Lower lobe of right lung (tissue), 2 donors: ENCODE results near the gene ATP13A1. TPM values are rescaled to one million over a fixed set of nuclear protein-coding genes. Genes with fewer than 3 reads are reported as not detected.

Source experiments
- ATAC-seq, 2 donors: fragments of 200-7000 bp; cut with Tn5 transposase; one replicate each; pipeline ENCODE4 v1.9.1; 2020 to 2022; ENCODE audit warnings: mild to moderate bottlenecking in 2 of 2, moderate library complexity in 2 of 2
- DNase-seq: peaks from one replicate; pipeline ENCODE4 v3.0.0-alpha.2; 2020
- H3K27ac ChIP-seq: fragments of 200-600 bp; one replicate; pipeline ENCODE4 v1.8.0; 2022
- H3K27me3 ChIP-seq: fragments of 200-600 bp; one replicate; pipeline ENCODE4 v1.8.0; 2022; ENCODE audit warnings: low read depth
- H3K36me3 ChIP-seq: fragments of 200-600 bp; one replicate; pipeline ENCODE4 v1.8.0; 2022; ENCODE audit warnings: mild to moderate bottlenecking
- H3K4me1 ChIP-seq: fragments of 200-600 bp; one replicate; pipeline ENCODE4 v1.8.0; 2022
- H3K4me3 ChIP-seq: fragments of 200-600 bp; one replicate; pipeline ENCODE4 v1.8.0; 2022; ENCODE audit warnings: mild to moderate bottlenecking
- H3K9me3 ChIP-seq: fragments of 200-600 bp; one replicate; pipeline ENCODE4 v1.8.0; 2022
- CTCF ChIP-seq: fragments of 200-600 bp; IDR thresholded peaks from one replicate; pipeline ENCODE4 v1.8.0; 2022; ENCODE audit warnings: antibody characterized with exemption, mild to moderate bottlenecking
- intact Hi-C: fragments of 100-400 bp; cut with DNase I; formaldehyde crosslinking; loops from one replicate; pipeline ENCODE4 v1.11.0; 2022
- total RNA-seq: library from RNA; stranded (reverse); fragmentation: NEBNext Ultra II Directional; extraction: Animal tissue kit (Norgen Biotek cat#: 25700); gene quantifications from one replicate; pipeline ENCODE4 v1.2.1, GENCODE V29; 2021
- donor health status: DM: no; HTN: yes; CAD: no; lungs with severe emphysema.

Gene ATP13A1
- total RNA-seq, 1 donor from 2014 or later, result 71.9 TPM

- no peak for TF ChIP-seq CTCF
- H3K4me1 ChIP-seq, result peaks cover 14% of the 10 kb centered on the region
- H3K36me3 ChIP-seq, result peaks cover 6% of the 10 kb centered on the region
- H3K4me3 ChIP-seq, result peak overlapping the region; percentile 64
- DNase-seq, result peak; percentile 49
- no peaks in the 10 kb centered on the region for H3K9me3 ChIP-seq
- no peak overlapping the region for H3K27ac ChIP-seq
- intact Hi-C loops, result no loop called here
- ATAC-seq, result no peak
- H3K27me3 ChIP-seq, result no peaks in the 10 kb centered on the region
These were observed 36.7 kb downstream of the ATP13A1 start for GRCh38 chr19:19626516-19627472.

GRCh38 chr19:19624032-19624570 lies 39.4 kb downstream of the ATP13A1 start:
- intact Hi-C loops, result no loop called here
- TF ChIP-seq CTCF, result no peak

GRCh38 chr19:19623383-19623782 lies 40.1 kb downstream of the ATP13A1 start:
- H3K36me3 ChIP-seq, result no peaks in the 10 kb centered on the region
- H3K27ac ChIP-seq, result no peak overlapping the region
- no peaks in the 10 kb centered on the region for H3K9me3 ChIP-seq
- ATAC-seq, result no peak
- no peak overlapping the region for H3K4me3 ChIP-seq
- H3K27me3 ChIP-seq, result no peaks in the 10 kb centered on the region
- peaks cover 10% of the 10 kb centered on the region for H3K4me1 ChIP-seq
- no peak for TF ChIP-seq CTCF
- intact Hi-C loops, result no loop called here
- DNase-seq, result no peak

More at GRCh38 chr19:19624032-19624570, 39.4 kb downstream of the ATP13A1 start:
- no peak for ATAC-seq
- H3K27ac ChIP-seq, result no peak overlapping the region
- no peaks in the 10 kb centered on the region for H3K36me3 ChIP-seq
- H3K4me3 ChIP-seq, result no peak overlapping the region
- peaks cover 14% of the 10 kb centered on the region for H3K4me1 ChIP-seq
- no peaks in the 10 kb centered on the region for H3K9me3 ChIP-seq
- DNase-seq, result no peak
- H3K27me3 ChIP-seq, result no peaks in the 10 kb centered on the region

GRCh38 chr19:19619849-19620210 lies 43.6 kb downstream of the ATP13A1 start:
- Histone ChIP-seq H3K9me3 (no peaks in the 10 kb centered on the region), H3K27me3 (no peaks in the 10 kb centered on the region), H3K36me3 (no peaks in the 10 kb centered on the region), H3K4me3 (no peak overlapping the region), H3K27ac (no peak overlapping the region), H3K4me1 (peaks cover 9% of the 10 kb centered on the region)
- DNase-seq, result no peak
- no peak for ATAC-seq
- intact Hi-C loops, result no loop called here
- TF ChIP-seq CTCF, result no peak

GRCh38 chr19:19619181-19619848 lies 44.2 kb downstream of the ATP13A1 start:
- Histone ChIP-seq H3K27me3 (no peaks in the 10 kb centered on the region), H3K4me1 (peaks cover 9% of the 10 kb centered on the region), H3K27ac (no peak overlapping the region), H3K36me3 (no peaks in the 10 kb centered on the region), H3K4me3 (peak overlapping the region; percentile 60), H3K9me3 (no peaks in the 10 kb centered on the region)
- intact Hi-C loops, result no loop called here
- DNase-seq, result peak; percentile 46
- TF ChIP-seq CTCF, result no peak
- peak in 1 of 2 donors; percentile 9 for ATAC-seq
